Suprapubic skin (tissue), 4 donors: ENCODE results near the gene IGFBP5.

Experiments used
- EP300 ChIP-seq: sonication (generic); formaldehyde crosslinking; IDR thresholded peaks from one replicate; pipeline ENCODE4 v1.6.1; 2017; ENCODE audit warnings: antibody characterized with exemption
- POLR2AphosphoS5 ChIP-seq, 3 donors: sonication (generic); formaldehyde crosslinking; IDR thresholded peaks; one replicate each; pipeline ENCODE4 v1.6.1; 2017; ENCODE audit warnings: antibody characterized with exemption in 3 of 3

GRCh38 chr2:216678813-216679657 is 16.3 kb downstream of the IGFBP5 start:
- TF ChIP-seq EP300 (no peak), POLR2AphosphoS5 (IDR thresholded peaks at IDR 0.05) (no peak)
